Esophagus squamous epithelium (tissue), 5 donors: Measurements from ENCODE around the gene SHISA6. TPM values are rescaled to one million over a fixed set of nuclear protein-coding genes. Genes with fewer than 3 reads are reported as not detected.
A peak's percentile ranks its signal among the peaks of the same experiment; 100 is the strongest.
"Not testable (repeated sequence)": the region's sequence is repeated elsewhere in the genome, so short reads cannot be mapped to it uniquely, and the experiment has no call there.

Experiments used
- DNase-seq: peaks from one replicate; lab custom pipeline; 2025; lab: John Stamatoyannopoulos, UW
- H3K27ac ChIP-seq, 4 donors: fragments of 200-600 bp; sonication (generic); one replicate each; pipeline ENCODE4 v1.5.1; 2016 to 2019; ENCODE audit warnings: mild to moderate bottlenecking in 1 of 4
- H3K27me3 ChIP-seq, 4 donors: fragments of 200-600 bp; sonication (generic); 1 replicate in 3 of 4; 2 replicates in 1 of 4; pipeline versions ENCODE4 v1.5.1 to v1.6.0; 2017 to 2021; ENCODE audit warnings: antibody characterized with exemption in 1 of 4
- H3K36me3 ChIP-seq, 3 donors: fragments of 200-600 bp; sonication (generic); one replicate each; pipeline ENCODE4 v1.5.1; 2016 to 2019
- H3K4me1 ChIP-seq, 3 donors: fragments of 200-600 bp; sonication (generic); one replicate each; pipeline ENCODE4 v1.5.1; 2017 to 2019
- H3K4me3 ChIP-seq, 4 donors: fragments of 200-600 bp; sonication (generic); 1 replicate in 3 of 4; 2 replicates in 1 of 4; pipeline ENCODE4 v1.5.1; 2016 to 2019; ENCODE audit warnings: mild to moderate bottlenecking in 2 of 4, moderate library complexity in 1 of 4
- H3K9me3 ChIP-seq, 3 donors: fragments of 200-600 bp; sonication (generic); one replicate each; pipeline ENCODE4 v1.5.1; 2016 to 2019
- POLR2A ChIP-seq, 4 donors: fragments of 450-650 bp; IDR thresholded peaks; one replicate each; pipeline ENCODE4 v1.6.1; 2017; ENCODE audit warnings: antibody characterized with exemption in 4 of 4, mild to moderate bottlenecking in 4 of 4, moderate library complexity in 3 of 4
- WGBS, 2 donors: methylation state at CpG; one replicate each; pipeline ENCODE4 v1.1.5; 2018; 5-methylcytosine and 5-hydroxymethylcytosine counted together
- intact Hi-C: fragments of 100-400 bp; cut with DNase I; formaldehyde crosslinking; loops from one replicate; pipeline ENCODE4 v1.15.0; 2022
- total RNA-seq, 4 donors: library from RNA; depleted of rRNA; stranded (reverse); fragments of >200 nt; gene quantifications; one replicate each; pipeline ENCODE4 v1.1.0, GENCODE V29; 2016
- TF ChIP-seq, protein P1 (sequence below), 6 experiments: fragments of 450-650 bp in 4 of 6; fragments of 200-600 bp in 2 of 6; sonication (generic) in 2 of 6; IDR thresholded peaks; one replicate each; pipeline ENCODE4 v1.5.1; 2016 to 2019; ENCODE audit warnings: antibody characterized with exemption in 6 of 6, mild to moderate bottlenecking in 4 of 6, moderate library complexity in 4 of 6
- donor health status: DM: yes; HTN: yes; CAD: no.

The SHISA6 gene
- total RNA-seq, 4 donors from 2014 or later: 0.19 to 1.5 (median 0.71) TPM

DNA sequence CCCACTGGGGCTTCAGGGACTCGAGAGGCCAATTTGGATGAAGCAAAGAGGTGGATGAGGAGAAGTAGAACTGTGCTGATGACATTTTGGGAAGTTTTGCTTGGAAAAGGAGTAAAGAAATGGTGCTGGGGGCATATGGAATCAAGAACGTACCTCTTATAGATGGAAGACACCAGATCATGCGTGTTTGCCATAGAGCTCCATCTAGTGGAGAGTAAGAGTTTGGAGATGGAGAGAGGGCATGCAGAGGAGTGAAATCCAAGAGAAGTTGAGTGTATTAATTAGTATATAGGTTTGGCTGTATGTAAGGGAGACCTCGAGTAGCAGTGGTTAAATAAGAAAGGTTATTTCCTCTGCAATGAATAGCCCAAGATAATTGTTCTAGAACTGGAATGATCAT lies 56.0 kb downstream of the SHISA6 start:
- Histone ChIP-seq H3K27ac (no peak overlapping the region), H3K27me3 (no peaks in the 10 kb centered on the region), H3K36me3 (no peaks in the 10 kb centered on the region), H3K9me3 (no peaks in the 10 kb centered on the region), H3K4me3 (no peak overlapping the region), H3K4me1 (no peaks in the 10 kb centered on the region)
- 33 to 42% methylated on average over 4 of the region's 4 CpGs for WGBS, 2 donors
- no peak for DNase-seq
- intact Hi-C loops: loop anchor here (5.0 kb wide), 1 partner anchor 585 kb away; no protein-coding TSS in a partner anchor
- TF ChIP-seq, protein P1, sequence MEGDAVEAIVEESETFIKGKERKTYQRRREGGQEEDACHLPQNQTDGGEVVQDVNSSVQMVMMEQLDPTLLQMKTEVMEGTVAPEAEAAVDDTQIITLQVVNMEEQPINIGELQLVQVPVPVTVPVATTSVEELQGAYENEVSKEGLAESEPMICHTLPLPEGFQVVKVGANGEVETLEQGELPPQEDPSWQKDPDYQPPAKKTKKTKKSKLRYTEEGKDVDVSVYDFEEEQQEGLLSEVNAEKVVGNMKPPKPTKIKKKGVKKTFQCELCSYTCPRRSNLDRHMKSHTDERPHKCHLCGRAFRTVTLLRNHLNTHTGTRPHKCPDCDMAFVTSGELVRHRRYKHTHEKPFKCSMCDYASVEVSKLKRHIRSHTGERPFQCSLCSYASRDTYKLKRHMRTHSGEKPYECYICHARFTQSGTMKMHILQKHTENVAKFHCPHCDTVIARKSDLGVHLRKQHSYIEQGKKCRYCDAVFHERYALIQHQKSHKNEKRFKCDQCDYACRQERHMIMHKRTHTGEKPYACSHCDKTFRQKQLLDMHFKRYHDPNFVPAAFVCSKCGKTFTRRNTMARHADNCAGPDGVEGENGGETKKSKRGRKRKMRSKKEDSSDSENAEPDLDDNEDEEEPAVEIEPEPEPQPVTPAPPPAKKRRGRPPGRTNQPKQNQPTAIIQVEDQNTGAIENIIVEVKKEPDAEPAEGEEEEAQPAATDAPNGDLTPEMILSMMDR (IDR thresholded peaks at IDR 0.05): peak in 4 of 6 experiments; percentile 33 to 55 (median 46)
- no peak for TF ChIP-seq POLR2A (IDR thresholded peaks at IDR 0.05)

DNA sequence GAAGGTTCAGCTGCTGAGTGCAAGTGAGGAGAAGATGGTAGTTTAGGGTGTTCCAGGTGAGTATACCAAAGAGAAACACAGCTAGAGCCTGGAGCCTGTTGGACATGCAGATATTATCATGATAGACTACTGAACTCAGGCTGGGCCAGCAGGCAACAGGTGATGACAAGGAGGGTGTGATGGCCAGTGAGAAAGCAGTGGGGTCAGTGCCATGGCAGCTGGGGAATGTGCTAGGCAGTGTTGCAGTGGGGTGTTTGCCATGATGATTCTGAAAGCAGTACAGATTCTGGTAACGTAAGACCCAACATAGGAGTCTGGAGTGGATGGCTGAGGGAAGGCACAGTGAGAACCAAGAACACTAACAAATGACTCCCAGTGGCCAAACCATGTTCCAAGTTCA lies 57.4 kb downstream of the SHISA6 start:
- Histone ChIP-seq H3K36me3 (no peaks in the 10 kb centered on the region), H3K27me3 (no peaks in the 10 kb centered on the region), H3K27ac (no peak overlapping the region), H3K4me3 (no peak overlapping the region), H3K4me1 (no peaks in the 10 kb centered on the region), H3K9me3 (no peaks in the 10 kb centered on the region)
- intact Hi-C loops: loop anchor here (5.0 kb wide), 1 partner anchor 586 kb away; no protein-coding TSS in a partner anchor
- DNase-seq: no peak
- TF ChIP-seq, protein P1 (IDR thresholded peaks at IDR 0.05): no peak
- no peak for TF ChIP-seq POLR2A (IDR thresholded peaks at IDR 0.05)
- 60 to 71% methylated on average over 1 of the region's 1 CpG for WGBS, 2 donors

DNA sequence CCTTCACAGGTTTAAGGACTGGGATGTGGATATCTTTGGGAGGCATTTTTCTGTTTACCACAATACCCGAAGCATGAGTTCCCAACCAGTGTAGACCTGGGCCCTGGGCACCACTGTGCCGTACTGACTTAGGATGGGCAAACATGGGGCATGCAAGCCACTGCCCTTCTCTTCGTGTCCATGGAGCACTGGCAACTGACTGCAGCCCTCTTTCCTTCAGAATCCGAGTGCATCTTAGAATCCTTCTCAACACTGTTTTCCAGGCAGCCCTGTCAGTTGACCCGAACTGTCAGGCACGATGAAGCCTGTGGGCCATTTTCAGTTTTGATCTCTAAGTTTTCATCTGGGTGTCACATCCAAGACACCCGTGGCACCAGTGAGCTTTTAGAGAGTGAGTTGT lies 59.2 kb downstream of the SHISA6 start:
- Histone ChIP-seq H3K27me3 (peaks cover 0 to 6% (median 0%) of the 10 kb centered on the region in 4 donors), H3K9me3 (no peaks in the 10 kb centered on the region), H3K4me3 (no peak overlapping the region), H3K36me3 (no peaks in the 10 kb centered on the region), H3K4me1 (no peaks in the 10 kb centered on the region), H3K27ac (no peak overlapping the region)
- TF ChIP-seq, protein P1 (IDR thresholded peaks at IDR 0.05): no peak
- TF ChIP-seq POLR2A (IDR thresholded peaks at IDR 0.05): no peak
- no peak for DNase-seq
- WGBS, 2 donors: 84 to 86% methylated on average over 7 of the region's 7 CpGs
- intact Hi-C loops: no loop called here

DNA sequence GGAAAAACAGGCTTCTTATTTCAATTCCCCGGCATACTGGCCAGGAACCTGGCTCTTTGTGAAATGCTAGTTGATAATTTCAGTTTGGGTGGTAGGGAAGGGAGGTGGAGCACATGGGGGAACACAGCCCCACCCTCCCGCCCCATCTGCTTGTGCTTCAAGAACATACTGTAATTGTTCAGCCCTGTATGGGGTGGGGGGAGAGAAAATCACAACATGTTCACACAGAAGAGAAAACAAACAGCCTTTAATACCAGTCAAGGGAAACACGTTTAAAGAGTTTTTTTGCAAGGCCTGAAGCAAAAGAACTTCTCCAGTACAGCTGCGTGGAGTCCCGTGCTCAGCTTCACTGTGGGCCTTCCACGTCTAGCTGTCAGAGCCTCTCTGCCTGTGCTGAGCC lies 59.7 kb downstream of the SHISA6 start:
- Histone ChIP-seq H3K36me3 (no peaks in the 10 kb centered on the region), H3K4me1 (no peaks in the 10 kb centered on the region), H3K4me3 (no peak overlapping the region), H3K9me3 (no peaks in the 10 kb centered on the region), H3K27me3 (peaks cover 0 to 6% (median 0%) of the 10 kb centered on the region in 4 donors), H3K27ac (no peak overlapping the region)
- WGBS, 2 donors: 64 to 81% methylated on average over 6 of the region's 6 CpGs
- TF ChIP-seq POLR2A (IDR thresholded peaks at IDR 0.05): no peak
- TF ChIP-seq, protein P1 (IDR thresholded peaks at IDR 0.05): no peak
- intact Hi-C loops: no loop called here
- no peak for DNase-seq

DNA sequence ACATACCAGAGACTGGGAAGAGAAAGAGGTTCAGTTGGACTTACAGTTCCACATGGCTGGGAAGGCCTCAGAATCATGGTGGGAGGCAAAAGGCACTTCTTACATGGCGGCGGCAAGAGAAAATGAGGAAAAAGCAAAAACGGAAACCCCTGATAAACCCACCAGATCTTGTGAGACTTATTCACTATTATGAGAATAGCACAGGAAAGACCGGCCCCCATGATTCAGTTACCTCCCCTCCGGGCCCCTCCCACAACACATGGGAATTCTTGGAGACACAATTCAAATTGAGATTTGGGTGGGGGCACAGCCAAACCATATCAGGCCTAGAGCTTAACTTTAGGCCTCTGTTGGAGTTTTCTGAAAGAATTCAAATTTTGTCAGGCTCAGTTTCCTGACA lies 60.9 kb downstream of the SHISA6 start:
- H3K36me3 ChIP-seq, DNase-seq, H3K4me3 ChIP-seq, H3K27ac ChIP-seq, H3K9me3 ChIP-seq, intact Hi-C loops, H3K27me3 ChIP-seq, H3K4me1 ChIP-seq: not testable (repeated sequence)
- WGBS, 2 donors: 90 to 91% methylated on average over 5 of the region's 5 CpGs
